ENCODE measurements around the gene SLC22A24.
"Not testable (repeated sequence)": the region's sequence is repeated elsewhere in the genome, so short reads cannot be mapped to it uniquely, and the experiment has no call there.

Gene SLC22A24, protein sequence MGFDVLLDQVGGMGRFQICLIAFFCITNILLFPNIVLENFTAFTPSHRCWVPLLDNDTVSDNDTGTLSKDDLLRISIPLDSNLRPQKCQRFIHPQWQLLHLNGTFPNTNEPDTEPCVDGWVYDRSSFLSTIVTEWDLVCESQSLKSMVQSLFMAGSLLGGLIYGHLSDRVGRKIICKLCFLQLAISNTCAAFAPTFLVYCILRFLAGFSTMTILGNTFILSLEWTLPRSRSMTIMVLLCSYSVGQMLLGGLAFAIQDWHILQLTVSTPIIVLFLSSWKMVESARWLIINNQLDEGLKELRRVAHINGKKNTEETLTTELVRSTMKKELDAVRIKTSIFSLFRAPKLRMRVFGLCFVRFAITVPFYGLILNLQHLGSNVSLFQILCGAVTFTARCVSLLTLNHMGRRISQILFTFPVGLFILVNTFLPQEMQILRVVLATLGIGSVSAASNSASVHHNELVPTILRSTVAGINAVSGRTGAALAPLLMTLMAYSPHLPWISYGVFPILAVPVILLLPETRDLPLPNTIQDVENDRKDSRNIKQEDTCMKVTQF

DNA sequence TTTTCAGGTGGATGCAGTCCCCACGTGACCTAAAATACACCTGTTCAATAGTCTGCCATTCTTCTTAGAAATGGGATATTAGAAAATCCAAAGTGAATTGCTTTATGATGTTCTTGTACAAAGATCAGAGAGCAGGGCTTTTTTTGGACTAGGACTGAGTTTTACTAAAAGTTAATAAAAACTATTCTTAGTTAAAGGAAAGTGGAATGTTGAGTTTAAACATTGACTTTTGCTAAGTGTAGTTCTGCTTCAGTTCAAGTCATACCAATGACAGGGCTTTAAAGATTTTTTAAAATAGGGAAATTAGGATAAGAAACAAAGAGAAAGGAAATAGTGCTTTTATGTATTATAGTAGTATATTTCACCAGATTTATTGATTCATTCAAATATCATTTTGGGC is at the start of gene SLC22A24:
TSS of gene SLC22A24 (minus strand) at position 101 of the 400 bp plus-strand sequence. CDS start 442 bp downstream, outside the sequence.
- DNase-seq (ENCODE audit: low read depth in 2 of 2), result no peak

DNA sequence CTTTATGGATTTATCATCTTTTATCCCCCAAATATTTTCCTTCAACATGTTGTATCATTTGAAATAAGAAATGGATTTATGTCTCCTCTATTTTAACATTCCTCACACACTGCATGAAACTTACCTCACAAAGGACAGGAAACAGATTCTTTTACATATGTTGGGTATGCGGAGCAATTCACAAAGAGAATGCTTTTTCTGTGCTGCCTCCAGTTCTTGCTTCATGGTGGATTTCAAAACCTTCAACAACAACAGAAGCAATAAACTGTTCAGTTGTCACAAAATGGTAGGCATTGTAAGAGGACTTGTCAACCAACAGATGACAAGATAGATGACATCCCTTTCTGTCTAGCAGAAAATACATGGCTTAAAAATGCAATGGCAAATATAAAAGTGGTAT is 36.5 kb upstream of the SLC22A24 start:
- DNase-seq (ENCODE audit: low read depth in 2 of 2), result no peak

DNA sequence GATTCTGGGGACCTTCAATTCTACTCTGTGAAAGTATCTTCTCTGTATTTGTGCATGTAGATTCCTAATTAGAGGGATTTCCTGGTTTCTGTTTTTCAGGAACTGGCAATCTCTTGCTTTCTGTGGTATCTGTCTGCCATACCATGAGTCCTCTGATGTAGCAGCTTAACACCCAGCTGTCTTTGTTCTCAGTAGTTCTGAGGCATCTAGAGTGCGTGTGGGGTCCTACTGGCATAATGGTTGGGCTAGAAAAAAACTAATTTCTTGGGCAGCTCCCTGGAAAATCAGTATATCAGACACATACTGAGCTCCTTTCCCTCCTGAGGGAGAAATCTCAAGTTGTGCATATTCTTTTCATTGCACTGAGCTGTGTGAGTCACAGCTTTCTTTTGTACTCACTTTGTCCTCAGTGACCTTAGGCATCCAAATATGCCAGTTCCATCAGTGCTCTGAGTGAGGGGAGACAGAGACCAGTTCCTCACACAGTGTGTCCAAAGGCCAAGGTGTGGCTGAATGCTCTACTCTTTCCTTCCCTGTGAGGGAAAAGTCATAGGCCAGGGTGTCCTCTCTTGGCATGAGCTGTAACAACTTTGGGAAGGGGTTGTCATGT is 35.5 kb upstream of the SLC22A24 start:
- no peak for DNase-seq (ENCODE audit: low read depth in 2 of 2)

DNA sequence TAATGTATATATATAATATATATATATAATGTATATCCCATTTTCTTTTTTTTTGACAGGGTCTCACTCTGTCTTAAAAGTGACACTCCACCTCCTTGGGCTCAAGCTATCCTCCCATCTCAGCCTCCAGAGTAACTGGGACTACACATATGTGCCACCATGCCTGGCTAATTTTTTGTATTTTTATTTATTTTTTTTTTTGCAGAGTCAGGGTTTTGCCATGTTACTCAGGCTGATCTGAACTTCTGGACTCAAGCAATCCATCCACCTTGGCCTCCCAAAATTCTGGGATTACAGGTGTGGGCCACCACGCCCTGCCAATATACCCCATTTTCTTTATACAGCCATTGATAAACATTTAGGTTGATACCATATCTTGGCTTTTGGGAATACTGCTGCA is 33.9 kb upstream of the SLC22A24 start:
- DNase-seq (ENCODE audit: low read depth in 2 of 2), result no peak

DNA sequence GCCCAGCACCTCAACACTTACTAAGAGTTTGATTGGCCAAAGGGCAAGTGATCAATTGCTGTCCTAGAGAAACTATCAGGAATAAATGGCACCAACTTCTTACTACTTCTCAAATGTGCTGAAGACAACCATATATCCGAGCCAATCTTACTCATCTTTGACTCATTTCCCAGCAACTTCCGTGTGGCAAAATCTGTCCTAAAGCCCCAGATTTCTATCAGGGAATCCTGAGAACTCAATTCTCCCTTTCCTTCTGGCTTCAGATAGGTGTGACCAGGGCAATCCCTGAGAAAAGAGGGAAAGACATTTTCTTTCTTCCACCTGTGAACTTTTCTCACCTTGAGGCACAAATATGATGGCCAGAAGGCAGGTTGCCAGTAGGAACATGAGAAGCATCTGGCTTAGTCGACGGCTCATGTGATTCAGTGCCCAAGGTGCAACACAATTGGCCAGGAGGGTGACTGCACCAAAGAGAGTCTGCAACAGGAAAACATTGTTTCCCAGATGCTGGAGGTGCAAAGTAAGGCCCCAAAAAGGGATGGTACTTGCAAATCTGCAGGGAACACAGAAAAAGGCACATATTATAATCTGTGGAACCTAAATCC is 21.8 kb upstream of the SLC22A24 start:
- DNase-seq (ENCODE audit: low read depth in 2 of 2), result no peak

DNA sequence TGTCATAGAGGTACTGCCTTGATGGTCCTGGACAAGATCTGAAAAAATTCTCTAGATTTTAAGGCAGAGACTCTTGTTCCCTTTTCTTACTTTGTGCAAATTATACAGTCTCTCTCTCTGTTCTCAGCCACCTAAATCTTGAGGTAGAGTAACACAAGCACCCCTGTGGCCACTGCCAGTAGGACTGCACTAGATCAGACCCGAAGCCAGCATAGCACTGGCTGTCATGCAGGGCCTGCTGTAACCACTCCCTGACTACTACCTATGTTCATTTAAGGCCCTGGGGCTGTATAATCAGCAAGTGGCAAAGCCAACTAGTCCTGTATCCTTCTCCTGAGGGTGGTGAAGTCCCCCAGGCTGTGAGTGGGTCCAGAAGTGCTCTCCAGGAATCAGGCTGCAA is 11.8 kb upstream of the SLC22A24 start:
- no peak for DNase-seq (ENCODE audit: low read depth in 2 of 2)

DNA sequence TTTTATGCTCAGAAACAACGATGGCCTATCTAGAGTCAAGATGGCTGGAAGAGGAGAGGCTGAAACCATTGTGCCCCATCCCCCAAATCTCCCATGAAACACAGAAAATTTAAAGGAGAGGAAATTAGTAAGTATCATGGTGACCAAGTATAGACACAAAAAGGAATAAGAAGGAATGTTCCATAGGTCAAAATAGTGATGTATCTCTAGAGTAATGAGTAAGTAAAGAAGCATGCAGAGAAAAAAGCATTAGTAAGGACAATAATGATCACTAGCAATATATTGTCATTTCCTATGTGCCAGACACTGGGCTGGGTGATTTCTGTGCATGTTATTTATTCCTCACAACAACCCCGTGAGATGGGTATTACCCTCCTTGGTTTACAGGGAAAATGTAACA is 2.6 kb upstream of the SLC22A24 start:
- DNase-seq (ENCODE audit: low read depth in 2 of 2), result no peak

DNA sequence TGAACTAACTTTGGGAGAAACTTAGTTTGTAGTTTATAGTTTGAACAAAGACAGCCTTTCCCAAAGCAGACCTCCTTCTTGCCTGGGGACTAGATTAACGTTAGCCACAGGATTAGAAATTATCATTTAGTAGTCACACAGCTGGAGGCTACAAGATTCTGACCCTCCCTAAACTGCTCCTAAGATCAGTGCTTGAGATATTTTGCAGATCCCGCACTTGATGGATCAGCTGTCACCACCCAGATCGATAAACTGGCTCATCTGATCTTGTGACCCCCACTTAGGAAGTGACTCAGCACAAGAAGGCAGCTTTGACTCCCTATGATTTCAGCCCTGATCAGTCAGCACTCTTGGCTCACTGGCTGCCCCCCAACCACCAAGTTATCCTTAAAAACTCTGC is 1.6 kb downstream of the SLC22A24 start:
- no peak for DNase-seq (ENCODE audit: low read depth in 2 of 2)

DNA sequence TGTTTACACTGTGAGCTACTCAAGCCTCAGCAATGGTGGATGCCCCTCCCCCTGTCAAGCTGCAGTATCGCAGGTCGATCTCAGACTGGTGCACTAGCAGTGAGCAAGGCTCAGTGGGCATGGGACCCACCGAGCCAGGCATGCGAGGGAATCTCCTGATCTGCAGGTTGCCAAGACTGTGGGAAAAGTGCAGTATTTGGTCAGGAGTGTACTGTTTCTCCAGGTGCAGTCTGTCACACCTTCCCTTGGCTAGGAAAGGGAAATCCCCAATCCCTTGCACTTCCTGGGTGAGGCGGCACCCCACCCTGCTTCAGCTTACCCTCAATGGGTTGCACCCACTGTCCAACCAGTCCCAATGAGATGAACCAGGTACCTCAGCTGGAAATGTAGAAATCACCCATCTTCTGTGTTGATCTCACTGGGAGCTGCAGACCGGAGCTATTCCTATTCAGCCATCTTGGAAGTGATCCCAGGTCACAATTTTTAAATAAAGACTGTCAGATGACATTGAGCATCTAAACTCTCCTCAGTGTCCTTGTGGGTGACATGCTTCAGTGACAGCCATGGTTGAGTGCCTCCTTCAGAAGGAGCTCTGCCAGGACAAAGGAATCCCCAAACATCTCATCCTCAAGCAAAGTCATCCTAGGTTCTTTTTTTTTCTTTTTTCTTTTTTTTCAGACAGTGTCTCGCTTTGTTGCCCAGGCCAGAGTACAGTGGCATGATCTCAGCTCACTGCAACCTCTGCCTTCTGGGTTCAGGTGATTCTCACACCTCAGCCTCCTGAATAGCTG is 10.8 kb downstream of the SLC22A24 start:
- no peak for DNase-seq (ENCODE audit: low read depth in 2 of 2)

DNA sequence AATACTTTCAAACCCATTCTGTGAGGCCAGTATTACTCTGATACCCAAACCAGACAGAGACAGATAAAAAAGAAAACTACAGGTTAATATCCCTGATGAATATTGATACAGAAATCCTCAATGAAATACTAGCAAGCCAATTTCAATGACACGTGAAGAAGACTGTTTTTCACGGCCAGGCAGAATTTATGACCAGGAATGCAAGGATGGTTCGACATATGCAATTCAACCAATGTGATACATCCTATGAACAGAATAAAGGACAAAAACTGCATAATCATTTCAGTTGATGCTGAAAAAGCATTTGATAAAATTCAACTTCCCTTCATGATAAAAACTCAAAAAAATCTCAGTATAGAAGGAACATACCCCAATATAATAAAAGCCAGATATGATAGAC is 44.5 kb downstream of the SLC22A24 start:
- DNase-seq (ENCODE audit: low read depth in 2 of 2), result no peak

DNA sequence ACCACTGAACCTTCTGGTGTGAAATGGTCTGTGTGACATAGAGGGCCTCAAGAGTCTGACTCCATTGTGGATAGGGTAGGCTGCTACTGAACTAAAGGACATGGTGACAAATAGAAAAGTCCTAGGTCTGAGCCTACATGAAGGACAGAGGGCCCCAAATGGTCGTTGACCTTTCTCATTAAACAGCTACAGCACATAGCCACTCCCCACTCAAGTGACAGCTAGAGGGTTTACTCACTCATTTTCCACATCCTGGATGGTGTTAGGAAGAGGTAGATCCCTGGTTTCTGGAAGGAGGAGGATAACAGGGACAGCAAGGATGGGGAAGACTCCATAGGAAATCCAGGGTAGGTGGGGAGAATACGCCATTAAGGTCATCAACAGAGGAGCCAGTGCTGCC is 63.3 kb downstream of the SLC22A24 start:
- DNase-seq (ENCODE audit: low read depth in 2 of 2), result no peak

DNA sequence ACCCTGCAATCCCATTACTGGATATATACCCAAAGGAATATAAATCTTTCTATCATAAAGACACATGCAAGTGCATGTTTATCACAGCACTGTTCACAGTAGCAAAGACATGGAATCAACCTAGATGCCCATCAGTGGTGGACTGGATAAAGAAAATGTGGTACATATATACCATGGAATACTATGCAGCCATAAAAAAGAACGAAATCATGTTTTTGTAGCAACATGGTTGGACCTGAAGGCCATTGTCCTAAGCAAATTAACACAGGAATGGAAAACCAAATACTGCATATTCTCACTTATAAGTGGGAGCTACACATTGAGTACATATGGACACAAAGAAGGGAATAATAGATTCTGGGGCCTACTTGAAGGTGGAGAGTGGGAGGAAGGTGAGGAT is 97.8 kb downstream of the SLC22A24 start:
- DNase-seq (ENCODE audit: low read depth in 2 of 2), result not testable (repeated sequence)

DNA sequence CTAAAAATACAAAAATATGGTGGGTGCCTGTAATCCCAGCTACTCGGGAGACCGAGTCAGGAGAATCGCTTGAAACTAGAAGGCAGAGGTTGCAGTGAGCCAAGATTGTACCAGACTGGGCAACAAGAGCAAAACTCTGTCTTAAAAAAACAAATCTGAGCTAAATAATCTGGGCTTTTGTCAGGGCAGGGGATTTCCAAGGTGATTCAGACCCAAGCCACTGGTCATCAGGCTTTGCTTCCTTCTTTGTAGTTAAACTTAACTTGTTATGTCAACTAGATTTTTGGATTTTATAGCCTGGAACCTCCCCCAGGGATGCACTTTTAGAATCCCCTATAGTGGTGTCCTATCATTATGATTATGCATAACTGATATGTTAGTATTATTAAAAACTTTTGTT is 101.4 kb downstream of the SLC22A24 start:
- DNase-seq (ENCODE audit: low read depth in 2 of 2), result no peak

DNA sequence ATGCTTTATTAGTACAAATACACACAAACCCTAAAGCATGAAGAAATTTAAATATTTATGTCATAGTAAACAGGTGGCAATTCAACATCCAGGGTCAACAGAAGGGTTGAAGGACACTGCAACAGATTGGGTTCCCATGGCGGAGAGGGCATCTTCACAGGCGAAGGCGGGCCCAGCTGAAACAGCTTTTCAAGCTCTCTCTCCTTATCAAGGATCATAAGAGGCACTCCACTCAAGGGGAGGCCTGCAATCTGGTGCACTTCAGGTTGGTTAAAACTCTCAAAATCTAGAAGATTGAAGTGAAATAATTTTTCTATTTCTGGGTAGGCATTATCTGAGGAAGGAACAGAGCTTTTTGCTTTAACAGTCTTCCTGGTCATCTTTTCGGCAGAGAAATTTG is 111.6 kb downstream of the SLC22A24 start:
- DNase-seq (ENCODE audit: low read depth in 2 of 2), result no peak

All from stimulated activated CD4-positive, alpha-beta T cell treated with anti-CD3 and anti-CD28 coated beads, Interleukin-1b, Interleukin-23, amount 100 ng/mL, for 1 hour (primary cell).